HFFc6 (cell line): ENCODE measurements around the gene CMIP. TPM values are rescaled to one million over a fixed set of nuclear protein-coding genes. Genes with fewer than 3 reads are reported as not detected.

ENCODE experiments used
- DNase-seq: peaks from one replicate; pipeline ENCODE4 v3.0.0-alpha.2; 2018
- H3K27ac Mint-ChIP-seq: 2 replicates; pipeline ENCODE4 v1.8.0; 2020; ENCODE audit warnings: mild to moderate bottlenecking, mixed read lengths
- H3K27me3 Mint-ChIP-seq: 2 replicates; pipeline ENCODE4 v1.8.0; 2021; ENCODE audit warnings: mild to moderate bottlenecking, moderate library complexity, mixed read lengths; ENCODE audit not compliant: insufficient read depth
- H3K36me3 Mint-ChIP-seq: 2 replicates; pipeline ENCODE4 v1.8.0; 2021; ENCODE audit warnings: low read depth, mixed read lengths
- H3K4me1 Mint-ChIP-seq: 2 replicates; pipeline ENCODE4 v1.8.0; 2020; ENCODE audit warnings: low read depth, mixed read lengths
- H3K4me3 Mint-ChIP-seq: 2 replicates; pipeline ENCODE4 v1.8.0; 2020; ENCODE audit warnings: mild to moderate bottlenecking, moderate library complexity, mixed read lengths
- H3K9me3 Mint-ChIP-seq: 2 replicates; pipeline ENCODE4 v1.8.0; 2020; ENCODE audit warnings: mild to moderate bottlenecking, mixed read lengths
- total RNA-seq, 6 experiments: library from RNA; stranded (reverse); fragmentation: NEBNext Ultra II Directional; extraction: Animal tissue kit (Norgen Biotek cat#: 25700); gene quantifications; 2 replicates in 1 of 6; 3 replicates in 5 of 6; pipeline ENCODE4 v1.2.3, GENCODE V29; 2021
- TF ChIP-seq, protein P1 (sequence below): fragments of 200-600 bp; sonication (generic); IDR thresholded peaks from 2 replicates; pipeline ENCODE4 v1.5.0; 2021; ENCODE audit warnings: antibody characterized with exemption, mild to moderate bottlenecking

Gene CMIP
- total RNA-seq, 6 experiments from 2014 or later = 35.9 to 48.0 (median 43.5) TPM

DNA sequence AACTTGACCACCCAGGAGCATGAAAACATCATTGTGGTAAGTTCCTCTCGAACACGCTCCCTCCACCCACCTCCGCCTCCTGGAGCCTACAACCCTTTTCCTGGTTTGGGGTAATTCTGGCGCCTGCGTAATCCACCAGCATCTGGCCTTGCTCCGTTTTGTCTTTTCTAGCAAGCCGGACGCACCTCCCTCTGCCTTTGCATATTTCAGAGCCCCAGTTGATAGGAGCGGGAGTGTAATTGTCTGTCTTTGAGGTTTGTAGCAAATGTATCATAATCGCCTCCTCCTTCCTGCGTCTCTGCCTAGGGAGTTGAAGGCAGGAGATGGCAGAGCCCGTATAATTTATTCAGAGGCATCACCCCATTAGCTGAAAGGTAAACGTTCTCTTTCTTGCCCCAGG lies 213.2 kb downstream of the CMIP start:
- DNase-seq = no peak
- H3K36me3 Mint-ChIP-seq = peaks cover 12% of the 10 kb centered on the region
- H3K4me1 Mint-ChIP-seq = peaks cover 12% of the 10 kb centered on the region
- H3K27ac Mint-ChIP-seq = no peak overlapping the region
- H3K27me3 Mint-ChIP-seq = peaks cover 2% of the 10 kb centered on the region
- TF ChIP-seq, protein P1, sequence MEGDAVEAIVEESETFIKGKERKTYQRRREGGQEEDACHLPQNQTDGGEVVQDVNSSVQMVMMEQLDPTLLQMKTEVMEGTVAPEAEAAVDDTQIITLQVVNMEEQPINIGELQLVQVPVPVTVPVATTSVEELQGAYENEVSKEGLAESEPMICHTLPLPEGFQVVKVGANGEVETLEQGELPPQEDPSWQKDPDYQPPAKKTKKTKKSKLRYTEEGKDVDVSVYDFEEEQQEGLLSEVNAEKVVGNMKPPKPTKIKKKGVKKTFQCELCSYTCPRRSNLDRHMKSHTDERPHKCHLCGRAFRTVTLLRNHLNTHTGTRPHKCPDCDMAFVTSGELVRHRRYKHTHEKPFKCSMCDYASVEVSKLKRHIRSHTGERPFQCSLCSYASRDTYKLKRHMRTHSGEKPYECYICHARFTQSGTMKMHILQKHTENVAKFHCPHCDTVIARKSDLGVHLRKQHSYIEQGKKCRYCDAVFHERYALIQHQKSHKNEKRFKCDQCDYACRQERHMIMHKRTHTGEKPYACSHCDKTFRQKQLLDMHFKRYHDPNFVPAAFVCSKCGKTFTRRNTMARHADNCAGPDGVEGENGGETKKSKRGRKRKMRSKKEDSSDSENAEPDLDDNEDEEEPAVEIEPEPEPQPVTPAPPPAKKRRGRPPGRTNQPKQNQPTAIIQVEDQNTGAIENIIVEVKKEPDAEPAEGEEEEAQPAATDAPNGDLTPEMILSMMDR = no peak
- H3K9me3 Mint-ChIP-seq = no peaks in the 10 kb centered on the region
- H3K4me3 Mint-ChIP-seq = no peak overlapping the region

DNA sequence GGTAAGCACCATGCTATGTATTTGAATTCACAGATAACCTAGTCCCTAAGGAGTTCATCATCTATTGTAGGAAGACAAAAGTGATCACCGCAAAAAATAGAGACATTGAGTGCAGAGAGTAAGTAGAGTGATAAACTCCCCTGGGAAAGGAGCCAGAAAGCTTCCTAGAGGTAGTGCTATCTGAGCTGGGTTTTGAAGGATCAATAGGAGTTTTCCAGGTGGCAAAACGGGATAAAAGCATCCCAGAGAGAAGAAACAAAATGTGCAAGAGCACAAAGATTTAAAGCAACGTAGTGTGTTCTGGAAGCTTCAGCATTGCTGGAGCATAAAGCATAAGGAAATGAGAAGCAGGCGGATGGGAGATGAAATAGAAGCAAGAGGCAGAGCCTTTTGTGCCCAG lies 213.8 kb downstream of the CMIP start:
- peaks cover 12% of the 10 kb centered on the region for H3K36me3 Mint-ChIP-seq
- H3K27ac Mint-ChIP-seq = no peak overlapping the region
- DNase-seq = no peak
- TF ChIP-seq, protein P1 = no peak
- H3K9me3 Mint-ChIP-seq = no peaks in the 10 kb centered on the region
- H3K27me3 Mint-ChIP-seq = peaks cover 2% of the 10 kb centered on the region
- peaks cover 12% of the 10 kb centered on the region for H3K4me1 Mint-ChIP-seq
- H3K4me3 Mint-ChIP-seq = no peak overlapping the region

DNA sequence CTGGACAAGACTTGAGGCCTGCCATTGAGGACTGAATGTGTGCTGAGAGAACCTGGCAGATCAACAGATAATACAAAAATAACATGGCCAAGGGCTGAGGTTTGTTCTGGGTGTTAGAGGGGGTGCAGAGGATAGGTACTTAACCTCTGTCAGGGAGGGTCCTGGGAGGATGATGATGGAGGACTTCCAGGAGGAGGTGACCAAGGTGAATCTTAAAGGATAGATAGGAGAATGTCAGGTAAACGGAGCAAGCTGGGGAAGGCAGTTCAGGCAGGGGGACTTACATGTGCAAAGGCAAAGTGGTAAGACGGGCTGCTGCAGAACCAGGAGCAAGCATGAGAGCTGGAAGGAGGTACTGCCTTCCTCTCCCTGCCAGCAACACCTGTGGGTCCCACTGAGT lies 214.6 kb downstream of the CMIP start:
- H3K27me3 Mint-ChIP-seq = peaks cover 2% of the 10 kb centered on the region
- H3K9me3 Mint-ChIP-seq = no peaks in the 10 kb centered on the region
- no peak overlapping the region for H3K4me3 Mint-ChIP-seq
- peaks cover 6% of the 10 kb centered on the region for H3K4me1 Mint-ChIP-seq
- TF ChIP-seq, protein P1 = no peak
- no peak for DNase-seq
- H3K27ac Mint-ChIP-seq = no peak overlapping the region
- H3K36me3 Mint-ChIP-seq = peaks cover 12% of the 10 kb centered on the region

DNA sequence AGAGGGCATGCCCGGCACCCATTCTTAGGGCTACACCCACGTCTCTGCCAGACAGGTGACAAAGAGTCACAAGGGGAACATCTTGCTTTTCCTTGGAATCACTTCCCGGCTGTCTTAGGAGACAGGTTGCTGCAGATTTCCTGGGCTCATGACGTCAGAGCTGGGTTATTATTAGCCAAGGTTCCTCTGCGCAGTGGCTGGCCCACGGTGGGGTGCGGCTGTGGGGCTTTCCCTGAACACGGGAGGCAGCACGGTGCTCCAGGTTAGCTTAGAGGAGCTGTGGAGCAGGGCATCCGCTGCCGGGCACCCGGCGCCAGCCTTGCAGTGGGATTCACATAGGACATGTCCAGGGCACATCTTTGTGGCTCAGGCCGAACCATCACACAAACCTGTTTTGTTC lies 216.5 kb downstream of the CMIP start:
- Mint-ChIP-seq H3K4me3 (no peak overlapping the region), H3K36me3 (peaks cover 20% of the 10 kb centered on the region), H3K9me3 (no peaks in the 10 kb centered on the region), H3K27me3 (peaks cover 4% of the 10 kb centered on the region), H3K4me1 (no peaks in the 10 kb centered on the region), H3K27ac (no peak overlapping the region)
- TF ChIP-seq, protein P1 = no peak
- DNase-seq = no peak

DNA sequence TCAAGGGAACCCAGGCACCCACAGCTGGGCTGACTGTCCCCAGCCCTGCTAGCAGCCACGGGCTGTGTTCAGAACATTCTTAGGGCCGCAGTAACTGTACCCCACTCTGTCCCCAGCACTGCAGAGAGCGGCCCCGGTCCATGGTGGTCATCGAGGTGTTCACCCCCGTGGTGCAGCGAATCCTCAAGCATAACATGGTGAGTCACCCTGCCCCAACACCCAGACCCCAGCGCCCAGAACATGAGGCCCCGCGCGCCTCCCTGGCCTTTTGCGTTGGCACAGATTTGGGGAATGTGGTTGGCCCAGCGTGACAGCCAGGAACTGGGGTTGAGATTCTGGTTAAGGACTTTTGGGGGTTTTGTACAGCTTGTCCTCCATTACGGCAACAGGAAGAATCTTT lies 219.5 kb downstream of the CMIP start:
- DNase-seq = no peak
- H3K36me3 Mint-ChIP-seq = peaks cover 13% of the 10 kb centered on the region; the same call in 1 of the 2 replicates
- TF ChIP-seq, protein P1 = no peak
- no peaks in the 10 kb centered on the region for H3K9me3 Mint-ChIP-seq
- H3K27me3 Mint-ChIP-seq = peaks cover 4% of the 10 kb centered on the region
- H3K4me3 Mint-ChIP-seq = no peak overlapping the region
- H3K4me1 Mint-ChIP-seq = no peaks in the 10 kb centered on the region
- H3K27ac Mint-ChIP-seq = no peak overlapping the region

DNA sequence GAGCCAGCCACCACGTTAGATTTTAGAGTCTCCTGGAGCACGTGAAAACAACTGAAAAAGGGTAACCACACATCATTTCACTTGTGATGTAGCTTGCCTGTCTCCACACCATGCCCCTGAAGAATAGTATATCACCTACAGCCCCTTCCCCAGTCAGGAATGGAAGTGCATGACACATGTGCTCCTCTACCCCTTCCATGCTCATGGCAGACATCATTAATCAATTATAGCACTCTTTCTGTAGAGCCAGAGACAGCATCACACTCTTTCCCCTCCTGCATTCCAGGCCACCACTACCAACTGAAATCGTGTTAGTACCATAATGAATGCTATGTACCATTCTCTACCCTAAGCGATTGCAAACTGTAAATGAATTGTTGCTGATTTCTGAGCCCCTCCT lies 221.0 kb downstream of the CMIP start:
- H3K27ac Mint-ChIP-seq = no peak overlapping the region
- no peak for DNase-seq
- H3K9me3 Mint-ChIP-seq = no peaks in the 10 kb centered on the region
- H3K4me1 Mint-ChIP-seq = no peaks in the 10 kb centered on the region
- TF ChIP-seq, protein P1 = no peak
- H3K27me3 Mint-ChIP-seq = peaks cover 3% of the 10 kb centered on the region
- H3K36me3 Mint-ChIP-seq = peaks cover 13% of the 10 kb centered on the region; the same call in 1 of the 2 replicates
- H3K4me3 Mint-ChIP-seq = no peak overlapping the region
